GM19328 (cell line): ENCODE measurements around the gene EML2.
"Not testable (repeated sequence)": the region's sequence is repeated elsewhere in the genome, so short reads cannot be mapped to it uniquely, and the experiment has no call there.

Experiments
- ATAC-seq: cut with Tn5 transposase; IDR thresholded peaks from one replicate; pipeline ENCODE4 v1.9.1; 2021; ENCODE audit warnings: mild to moderate bottlenecking, moderate library complexity; ENCODE audit not compliant: unreplicated experiment

The EML2 gene

DNA sequence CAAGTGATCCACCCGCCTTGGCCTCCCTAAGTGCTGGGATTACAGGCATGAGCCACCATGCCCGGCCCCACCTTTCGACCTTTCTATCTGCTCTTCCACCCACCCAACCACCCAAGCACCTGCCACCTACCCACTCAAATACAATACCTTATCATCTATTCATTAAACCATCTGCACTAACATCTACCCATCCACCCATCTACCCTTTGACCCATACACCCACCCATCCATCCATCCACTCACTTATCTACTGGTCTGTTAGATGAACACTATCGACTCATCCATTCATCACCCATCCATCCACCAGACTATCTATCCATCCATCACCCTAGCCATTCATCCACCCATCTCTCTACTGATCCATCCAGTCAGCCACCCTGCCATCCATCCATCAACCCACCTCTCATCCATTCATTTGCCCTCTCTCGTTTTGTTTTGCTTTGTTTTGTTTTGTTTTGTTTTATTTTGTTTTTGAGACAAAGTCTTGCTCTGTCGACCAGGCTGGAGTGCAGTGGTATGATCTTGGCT is 17.2 kb downstream of the EML2 start:
- no peak for ATAC-seq

DNA sequence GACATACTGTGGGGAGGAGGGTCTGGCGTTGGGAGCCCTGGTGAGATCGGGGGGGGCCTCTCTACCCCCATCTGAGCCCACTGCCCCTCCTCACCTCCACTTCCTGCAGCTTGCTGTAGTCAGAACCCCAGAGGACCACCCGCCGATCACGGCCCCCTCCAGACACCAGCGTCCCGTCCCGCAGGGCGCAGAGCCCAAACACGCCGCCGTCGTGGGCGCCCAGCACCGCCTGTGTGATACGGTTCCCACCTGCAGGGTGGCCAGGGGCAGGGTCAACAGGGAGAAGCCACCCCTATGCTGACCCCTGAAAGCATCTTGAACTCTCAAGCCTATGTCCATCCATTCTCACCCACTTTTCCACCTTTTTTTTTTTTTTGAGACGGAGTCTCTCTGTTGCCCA is 17.8 kb downstream of the EML2 start:
- no peak for ATAC-seq

DNA sequence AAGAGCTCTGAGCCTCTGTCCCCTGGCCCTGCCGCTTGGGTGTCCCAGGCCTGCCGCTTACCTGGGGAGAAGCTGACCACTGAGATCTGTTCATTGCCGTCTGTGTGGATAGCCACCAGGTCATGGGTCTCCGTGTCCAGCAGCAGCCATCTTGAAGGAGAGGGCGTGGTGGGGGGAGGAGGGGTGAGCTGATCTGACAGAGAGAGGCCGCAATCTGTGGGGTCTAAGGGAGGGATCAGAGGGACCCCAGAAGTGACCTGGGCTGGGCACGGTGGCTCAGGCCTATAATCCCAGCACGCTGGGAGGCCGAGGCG is 22.5 kb downstream of the EML2 start:
- no peak for ATAC-seq

DNA sequence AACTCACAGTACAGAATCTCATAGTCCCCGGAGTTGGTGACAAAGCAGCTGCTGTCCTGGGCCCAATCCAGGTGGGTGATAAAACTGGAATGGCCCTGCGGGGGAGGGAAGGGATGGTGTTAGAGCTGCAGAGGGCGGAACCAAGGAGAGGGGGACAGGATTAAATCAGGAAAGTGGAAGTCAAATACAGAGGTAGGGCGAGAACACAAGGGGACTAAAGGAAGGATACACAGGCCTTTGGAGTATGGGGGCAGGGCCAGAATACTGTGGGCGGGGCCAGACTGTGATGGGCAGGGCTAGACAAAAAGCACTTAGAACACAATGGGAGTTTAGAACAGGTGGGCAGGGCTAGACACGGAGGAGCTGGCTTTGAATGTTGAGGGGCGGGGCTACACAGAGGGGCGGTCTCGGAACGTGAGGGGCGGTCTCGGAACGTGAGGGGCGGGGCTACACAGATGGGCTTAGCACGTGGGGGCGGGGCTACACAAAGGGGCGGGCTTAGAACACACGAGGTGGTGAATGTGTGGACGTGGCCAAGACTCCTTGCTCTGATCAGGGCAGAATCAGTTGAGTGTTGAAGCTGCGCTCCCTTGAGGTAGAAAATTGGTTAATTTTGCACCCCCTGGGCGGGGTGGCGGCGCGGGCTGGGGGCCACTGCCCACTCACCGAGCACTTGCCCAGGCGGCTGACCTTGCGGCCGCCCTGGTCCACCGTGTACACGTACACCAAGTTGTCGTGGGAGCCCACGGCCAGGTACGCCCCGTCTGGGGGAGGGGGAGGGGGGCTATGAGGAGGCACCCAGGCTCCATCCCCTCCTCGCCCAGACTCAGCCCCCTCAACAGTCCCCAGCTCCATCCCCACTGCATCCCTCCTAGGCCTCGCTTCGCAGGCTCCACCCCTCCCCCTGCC is 23.1 kb downstream of the EML2 start:
- peak; percentile 55 for ATAC-seq

DNA sequence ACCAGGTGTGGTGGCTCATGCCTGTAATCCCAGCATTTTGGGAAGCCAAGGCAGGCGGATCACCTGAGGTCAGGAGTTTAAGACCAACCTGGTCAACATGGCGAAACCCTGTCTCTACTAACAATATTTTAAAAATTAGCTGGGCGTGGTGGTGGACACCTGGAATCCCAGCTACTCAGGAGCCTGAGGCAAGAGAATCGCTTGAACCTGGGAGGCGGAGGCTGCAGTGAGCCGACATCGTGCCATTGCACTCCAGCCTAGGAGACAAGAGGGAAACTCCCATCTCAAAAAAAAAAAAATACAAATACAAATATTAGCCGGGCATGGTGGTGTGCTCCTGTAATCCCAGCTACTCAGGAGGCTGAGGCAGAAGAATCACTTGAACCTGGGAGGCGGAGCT is 24.1 kb downstream of the EML2 start:
- ATAC-seq: not testable (repeated sequence)

DNA sequence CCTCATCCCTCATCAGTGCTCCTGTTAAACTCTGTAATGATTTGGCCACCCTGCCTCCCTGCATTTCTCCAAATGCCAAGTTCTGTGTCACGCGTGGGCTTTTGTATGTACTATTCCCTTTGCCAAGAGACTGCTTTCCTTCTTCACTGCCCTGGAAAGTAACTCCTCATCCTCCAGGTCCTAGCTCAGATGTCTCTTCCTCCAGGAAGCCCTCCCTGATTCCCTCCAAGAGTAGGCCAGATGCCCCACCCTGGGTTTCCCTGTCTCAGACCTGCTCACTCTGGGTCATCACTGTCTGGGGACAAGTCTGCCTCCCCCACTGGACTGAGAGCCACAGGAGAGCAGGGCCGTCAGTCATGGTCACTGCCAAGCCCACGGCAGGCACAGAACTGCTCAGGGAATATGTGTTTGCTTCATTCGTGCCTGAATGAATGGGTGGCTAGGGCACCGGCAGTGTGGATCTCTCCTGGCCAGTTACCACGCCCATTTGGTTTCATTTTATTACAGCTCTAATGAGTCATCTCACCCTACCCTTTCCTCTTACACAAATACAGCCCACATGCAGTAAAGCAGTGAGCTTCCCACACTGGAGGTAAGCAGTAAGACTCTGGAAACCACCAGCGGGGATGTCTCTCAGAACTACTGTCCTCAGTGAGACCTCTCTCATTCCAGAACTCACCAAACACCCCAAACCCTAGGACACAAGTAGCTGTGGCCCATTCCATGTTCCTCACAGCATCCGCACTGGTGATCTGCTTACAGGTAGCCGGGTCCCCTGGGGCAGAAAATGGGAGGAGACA is 25.1 kb downstream of the EML2 start:
- no peak for ATAC-seq

DNA sequence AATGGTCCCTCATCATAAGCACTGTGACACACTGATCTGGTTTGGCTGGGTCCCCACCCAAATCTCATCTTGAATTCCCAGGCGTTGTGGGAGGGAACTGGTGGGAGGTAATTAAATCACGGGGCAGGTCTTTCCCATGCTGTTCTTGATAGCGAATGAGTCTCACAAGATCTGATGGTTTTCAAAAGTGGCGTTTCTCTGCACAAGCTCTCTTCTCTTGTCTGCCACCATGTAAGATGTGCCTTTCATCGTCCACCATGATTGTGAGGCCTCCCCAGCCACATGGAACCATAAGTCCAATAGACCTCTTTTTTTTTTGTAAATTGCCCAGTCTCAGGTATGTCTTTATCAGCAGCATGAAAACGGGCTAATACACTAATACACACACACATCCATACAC is 30.2 kb downstream of the EML2 start:
- ATAC-seq: no peak

DNA sequence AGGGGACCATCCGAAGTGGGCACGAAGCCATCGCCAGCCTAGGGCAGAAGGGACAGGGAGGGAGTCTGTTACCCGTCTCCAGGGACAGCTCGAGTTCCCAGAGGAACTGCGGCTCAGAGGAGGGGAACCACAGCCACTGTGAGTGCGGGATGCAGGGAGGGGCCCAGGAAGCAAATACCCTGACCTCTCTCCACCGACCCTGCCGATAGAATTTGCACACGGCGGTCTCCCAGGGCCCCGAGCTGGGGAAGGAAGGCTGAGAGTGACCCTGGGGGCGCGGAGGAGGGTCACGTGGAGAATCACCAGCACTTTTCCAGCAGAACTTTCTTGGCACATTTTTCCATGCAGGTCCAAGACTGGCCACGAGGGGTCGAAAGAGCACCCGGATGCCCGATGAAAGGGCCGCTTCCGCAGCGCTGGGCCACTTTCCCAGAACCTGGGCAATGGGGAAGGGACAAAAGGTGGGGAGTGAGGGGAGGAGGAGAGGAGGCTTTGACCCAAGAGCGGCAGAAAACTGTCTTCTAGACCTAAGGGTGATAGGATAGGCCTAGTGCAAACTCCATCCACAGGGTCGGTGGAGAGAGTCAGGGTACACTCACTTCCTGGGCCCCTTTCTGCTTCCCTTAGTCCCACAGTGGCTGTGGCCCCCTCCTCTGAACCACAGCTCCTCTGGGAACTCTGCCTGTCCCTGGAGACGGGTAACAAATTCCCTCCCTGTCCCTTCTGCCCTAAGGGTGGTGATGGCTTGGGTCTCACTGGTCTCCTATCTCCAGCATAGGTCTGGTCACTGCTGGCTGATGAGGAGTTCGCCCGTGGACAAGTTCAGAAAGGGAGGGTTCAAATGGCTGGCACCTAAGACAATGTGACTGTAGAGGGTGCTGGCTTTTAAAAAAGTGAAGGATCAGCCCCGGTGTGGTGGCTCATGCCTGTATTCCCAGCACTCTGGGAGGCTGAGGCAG is 31.8 kb downstream of the EML2 start:
- ATAC-seq: no peak

DNA sequence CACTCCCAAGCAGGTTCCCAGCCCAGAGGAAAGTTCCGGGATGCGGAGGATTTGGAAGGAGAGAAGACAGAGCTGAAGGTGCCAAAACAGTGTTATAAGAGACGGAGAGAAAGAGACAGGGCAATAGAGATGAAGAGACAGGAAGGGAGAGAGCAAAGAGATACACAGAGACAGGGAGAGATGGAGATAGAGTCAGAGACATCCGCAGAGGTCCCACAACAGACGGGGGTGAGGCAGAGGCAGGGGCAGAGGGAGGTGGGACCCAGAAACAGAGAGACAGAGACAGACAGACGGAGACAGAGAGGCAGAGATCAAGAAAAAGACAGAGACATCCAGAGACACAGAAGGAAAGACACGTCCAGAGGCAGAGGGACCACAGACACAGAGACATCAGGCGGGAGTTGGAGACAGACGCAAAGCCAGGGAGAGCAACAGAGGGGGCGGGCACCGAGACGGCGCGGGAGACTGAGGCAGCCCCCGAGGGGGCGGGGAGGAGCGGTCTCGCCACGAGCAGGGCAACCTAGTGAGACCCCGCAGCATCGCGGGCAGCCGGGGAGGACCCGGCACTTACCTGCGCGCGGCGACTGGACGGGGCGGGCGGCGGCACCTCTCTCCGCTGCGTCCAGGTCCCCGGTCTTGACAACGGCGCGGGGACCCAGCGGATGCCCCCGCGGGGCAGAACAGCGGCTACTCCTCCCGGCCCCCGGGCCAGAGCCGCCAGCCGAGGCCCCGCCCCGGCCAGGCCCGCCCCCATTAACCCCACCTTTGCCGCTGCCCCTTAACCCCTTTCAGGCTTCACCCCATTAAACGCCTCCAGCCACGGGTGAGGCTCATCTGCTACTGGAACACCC is 37.4 kb downstream of the EML2 start, which contains the start of gene GPR4:
Gene GPR4 (minus strand): TSS at position 689 of the 851 bp plus-strand sequence. CDS start 10,346 bp downstream, outside the sequence.
- ATAC-seq: no peak

DNA sequence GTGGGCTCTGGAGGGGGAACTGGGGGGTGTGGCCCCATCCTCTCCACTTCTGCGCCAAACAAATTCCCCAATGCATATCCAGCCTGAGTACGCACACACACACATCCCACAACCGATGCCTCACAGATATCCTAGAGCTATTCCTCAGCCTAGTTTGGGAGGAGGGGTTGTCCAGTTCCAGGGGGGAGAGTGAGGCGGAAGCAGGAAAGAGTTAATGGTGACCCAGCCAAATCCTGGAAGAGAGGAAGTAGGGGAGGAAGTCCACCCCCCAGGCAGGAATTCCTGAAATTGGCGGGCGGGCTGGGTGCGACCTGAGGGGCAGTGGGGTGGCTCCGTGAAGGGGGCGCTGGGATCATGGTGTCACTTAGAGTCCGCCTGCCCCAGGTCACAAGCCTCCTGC is 38.1 kb downstream of the EML2 start:
- ATAC-seq: no peak

DNA sequence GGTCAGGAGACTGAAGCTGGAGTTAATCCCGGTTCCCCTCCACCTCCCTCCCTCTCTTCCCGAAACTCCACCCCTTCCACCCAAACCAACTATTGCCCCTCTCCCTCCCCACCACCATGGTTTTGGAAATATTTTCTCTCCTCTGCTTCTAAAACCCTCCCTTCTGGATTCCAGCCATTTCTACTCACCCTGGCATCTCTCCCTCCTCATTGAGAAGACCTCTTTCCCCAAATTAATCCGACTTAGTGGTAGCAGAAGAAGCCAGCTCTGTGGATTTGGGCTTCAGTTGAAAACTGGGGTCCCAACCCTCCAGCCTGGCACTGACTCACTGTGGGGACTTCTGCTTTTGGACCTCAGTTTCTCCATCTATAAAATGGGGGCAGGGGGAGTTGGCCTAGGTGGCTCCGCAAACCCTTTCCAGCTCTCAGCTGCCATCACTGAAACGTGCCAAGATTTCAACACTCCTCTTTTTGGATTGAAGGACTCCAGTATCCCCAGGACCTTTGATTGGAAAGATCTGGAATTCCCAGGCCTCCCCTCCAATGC is 38.8 kb downstream of the EML2 start:
- ATAC-seq: no peak

DNA sequence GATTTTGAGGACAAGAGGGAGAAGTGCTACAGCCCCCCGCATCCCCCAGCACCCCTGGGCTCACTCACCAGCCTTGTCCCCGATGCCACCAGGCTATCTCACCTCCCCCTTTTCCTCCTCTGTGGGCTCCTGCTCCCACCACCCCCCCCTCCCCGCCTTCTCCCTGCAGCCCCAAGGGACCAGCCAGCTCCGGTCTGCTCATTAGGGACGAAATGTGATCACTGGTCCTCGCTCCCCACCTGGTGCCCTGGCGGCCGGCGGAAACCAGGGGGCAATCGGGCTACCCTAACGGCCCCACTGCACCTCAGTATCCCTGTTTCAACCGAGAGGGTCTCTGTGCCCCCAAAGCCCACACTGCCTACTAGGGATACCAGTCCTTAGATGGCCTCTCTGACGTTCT is 39.9 kb downstream of the EML2 start:
- no peak for ATAC-seq

DNA sequence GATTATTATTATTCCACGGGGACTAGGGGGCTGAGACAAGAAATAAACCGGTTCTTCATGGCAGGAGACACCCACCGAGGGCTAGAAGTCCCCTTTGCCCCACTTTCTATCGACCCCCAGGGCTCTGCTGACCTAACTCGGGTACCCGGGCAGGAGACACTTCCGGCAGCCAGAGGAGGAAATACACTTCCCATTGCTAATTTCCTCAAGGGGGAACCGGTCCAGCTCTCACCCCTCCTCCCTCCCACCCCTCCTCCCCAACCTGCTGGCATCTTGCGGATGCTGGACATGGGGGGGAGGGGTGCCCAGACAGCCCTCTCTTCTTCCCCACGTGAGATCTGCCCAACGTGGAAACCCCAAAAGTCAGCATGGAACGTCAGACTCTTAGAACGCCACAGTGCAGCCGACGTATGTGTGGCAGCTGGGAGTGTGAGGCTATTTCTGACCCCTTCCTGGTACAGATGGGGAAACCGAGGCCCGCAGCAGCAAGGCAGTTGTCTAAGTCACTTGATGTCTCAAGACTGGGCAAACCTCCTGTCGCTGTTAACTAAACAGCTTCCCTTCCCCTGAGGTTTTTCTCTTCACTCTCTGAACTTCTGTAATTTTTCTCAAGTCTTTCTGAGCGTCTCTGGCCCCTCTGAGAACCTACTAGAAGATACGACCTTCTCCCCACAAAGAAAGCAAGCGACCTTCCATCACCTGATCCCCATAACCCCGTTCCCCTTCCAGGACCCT is 40.8 kb downstream of the EML2 start:
- no peak for ATAC-seq

DNA sequence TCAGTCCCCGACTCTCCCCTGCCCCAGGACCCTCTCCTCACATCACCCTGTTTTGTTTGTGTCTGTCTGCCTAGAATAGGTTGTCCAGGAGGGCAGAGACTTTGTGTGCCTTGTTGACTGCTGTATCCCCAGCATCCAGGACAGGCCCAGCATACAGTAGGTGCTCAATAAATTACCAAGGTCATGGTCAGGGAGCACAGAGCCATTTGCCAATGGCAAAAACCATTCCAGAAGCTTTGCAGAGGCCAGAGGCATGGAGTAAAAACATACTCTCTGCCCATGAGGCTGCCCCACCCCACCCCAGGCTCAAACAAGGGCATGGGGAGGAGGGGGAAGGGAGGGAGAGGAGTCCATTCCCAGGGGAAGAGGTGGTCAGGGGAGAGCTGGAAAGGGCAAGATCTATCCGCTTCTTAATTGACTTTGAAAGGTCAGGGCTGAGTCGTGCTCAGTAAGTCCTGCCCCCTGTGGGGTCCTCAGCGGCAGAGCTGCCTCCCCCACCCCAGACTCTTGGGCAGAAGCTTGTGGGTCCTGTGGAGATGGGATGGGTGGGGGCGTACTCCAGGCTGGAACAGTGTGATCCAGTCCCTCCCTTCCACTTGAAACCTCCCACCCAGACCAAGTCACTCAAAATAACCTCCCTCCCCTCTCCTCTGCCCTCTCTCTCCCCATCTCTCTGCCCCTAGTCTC is 41.6 kb downstream of the EML2 start:
- no peak for ATAC-seq

DNA sequence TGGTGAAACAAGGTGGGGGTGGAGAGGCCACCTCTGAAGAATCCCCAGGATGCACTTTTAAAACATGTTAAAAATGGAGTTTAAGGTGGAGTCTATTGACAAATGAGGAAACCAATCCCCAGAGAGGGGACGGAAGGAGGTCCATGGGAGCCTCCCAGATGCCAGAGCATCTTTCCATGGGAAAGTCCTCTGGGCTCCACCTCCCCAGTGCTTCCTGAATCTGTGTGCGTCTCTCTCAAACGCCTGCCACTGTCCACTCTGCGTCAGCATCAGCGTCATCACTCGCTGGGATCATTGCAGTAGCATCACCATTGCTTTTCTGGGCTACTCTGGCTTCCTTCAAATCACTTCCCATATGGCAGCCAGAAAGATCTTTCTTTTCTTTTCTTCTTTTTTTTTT is 43.4 kb downstream of the EML2 start:
- ATAC-seq: no peak

DNA sequence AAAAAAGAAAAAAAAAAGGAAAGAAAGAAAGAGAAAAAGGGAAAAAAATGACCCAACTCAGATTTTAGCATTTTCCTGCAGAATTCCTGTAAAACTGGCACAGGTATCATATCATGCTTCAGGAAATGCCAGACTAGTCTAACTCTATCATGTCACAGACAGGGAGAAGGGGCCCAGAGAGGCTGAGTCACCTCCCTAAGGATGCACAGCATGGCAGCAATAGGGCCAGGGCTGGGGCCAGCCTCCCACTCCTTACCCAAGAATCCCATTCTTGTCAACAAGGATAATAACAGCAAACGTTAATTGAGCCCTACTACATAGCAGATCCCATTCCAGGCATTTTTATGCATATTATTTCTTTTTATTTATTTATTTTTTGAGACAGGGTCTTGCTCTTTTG is 45.7 kb downstream of the EML2 start:
- no peak for ATAC-seq

DNA sequence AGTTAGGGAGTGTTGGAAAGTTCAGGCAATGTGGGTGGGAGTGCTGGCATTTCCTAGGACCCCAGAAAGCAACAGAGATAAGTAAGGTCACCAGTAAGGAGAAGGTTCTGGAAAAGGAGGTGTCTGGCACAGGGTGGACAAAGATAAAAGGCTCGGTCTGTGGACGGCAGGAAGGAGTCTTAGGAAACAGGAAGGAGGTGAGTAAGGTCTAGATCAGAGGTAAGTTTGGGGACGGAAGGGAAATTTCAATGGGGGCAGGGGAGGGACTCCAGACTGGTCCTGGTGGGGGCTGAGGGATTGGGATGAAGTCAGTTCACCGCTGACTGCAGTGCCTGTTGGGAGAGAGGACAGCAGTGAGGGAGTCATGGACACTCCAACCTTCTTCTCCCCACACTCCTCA is 46.8 kb downstream of the EML2 start:
- ATAC-seq: no peak

DNA sequence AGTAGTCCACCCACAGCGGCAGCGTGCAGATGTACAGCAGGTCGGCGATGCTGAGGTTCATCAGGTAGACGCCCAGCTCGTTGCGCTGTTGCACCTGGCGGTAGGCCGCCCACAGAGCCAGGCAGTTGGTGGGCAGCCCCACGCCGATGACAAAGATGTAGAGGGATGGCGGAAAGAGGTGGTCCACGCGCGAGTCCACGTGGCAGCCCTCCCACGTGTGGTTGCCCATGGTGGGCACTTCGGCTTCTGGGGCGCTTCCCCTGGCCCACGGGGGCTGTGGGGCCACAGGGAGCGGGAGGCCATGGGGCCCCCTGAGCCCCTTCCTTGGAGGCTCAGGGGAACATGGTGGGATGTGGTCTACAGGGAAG is 47.6 kb downstream of the EML2 start:
- no peak for ATAC-seq
